Measurements from ENCODE around the gene GBA2.

- TF ChIP-seq, protein P1, sequence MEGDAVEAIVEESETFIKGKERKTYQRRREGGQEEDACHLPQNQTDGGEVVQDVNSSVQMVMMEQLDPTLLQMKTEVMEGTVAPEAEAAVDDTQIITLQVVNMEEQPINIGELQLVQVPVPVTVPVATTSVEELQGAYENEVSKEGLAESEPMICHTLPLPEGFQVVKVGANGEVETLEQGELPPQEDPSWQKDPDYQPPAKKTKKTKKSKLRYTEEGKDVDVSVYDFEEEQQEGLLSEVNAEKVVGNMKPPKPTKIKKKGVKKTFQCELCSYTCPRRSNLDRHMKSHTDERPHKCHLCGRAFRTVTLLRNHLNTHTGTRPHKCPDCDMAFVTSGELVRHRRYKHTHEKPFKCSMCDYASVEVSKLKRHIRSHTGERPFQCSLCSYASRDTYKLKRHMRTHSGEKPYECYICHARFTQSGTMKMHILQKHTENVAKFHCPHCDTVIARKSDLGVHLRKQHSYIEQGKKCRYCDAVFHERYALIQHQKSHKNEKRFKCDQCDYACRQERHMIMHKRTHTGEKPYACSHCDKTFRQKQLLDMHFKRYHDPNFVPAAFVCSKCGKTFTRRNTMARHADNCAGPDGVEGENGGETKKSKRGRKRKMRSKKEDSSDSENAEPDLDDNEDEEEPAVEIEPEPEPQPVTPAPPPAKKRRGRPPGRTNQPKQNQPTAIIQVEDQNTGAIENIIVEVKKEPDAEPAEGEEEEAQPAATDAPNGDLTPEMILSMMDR (IDR thresholded peaks at IDR 0.05), result no peak
- TF ChIP-seq POLR2A (IDR thresholded peaks at IDR 0.05), result no peak
These were observed 59.3 kb downstream of the GBA2 start, which contains the start of gene TPM2 for GRCh38 chr9:35689542-35690293.
